Astrocyte (in vitro differentiated cells and primary cell): Measurements from ENCODE around the gene SPPL3.

ENCODE experiments used
- EZH2 ChIP-seq: IDR thresholded peaks from 2 replicates; pipeline ENCODE4 v1.6.1; 2012; ENCODE audit warnings: mild to moderate bottlenecking, low read length, inconsistent platforms; ENCODE audit not compliant: insufficient read depth
- TF ChIP-seq, protein P1 (sequence below): IDR thresholded peaks from 2 replicates; pipeline ENCODE4 v1.5.1; 2011; ENCODE audit warnings: low read depth, mild to moderate bottlenecking, inconsistent platforms, low read length, moderate library complexity; ENCODE audit not compliant: insufficient read depth

DNA sequence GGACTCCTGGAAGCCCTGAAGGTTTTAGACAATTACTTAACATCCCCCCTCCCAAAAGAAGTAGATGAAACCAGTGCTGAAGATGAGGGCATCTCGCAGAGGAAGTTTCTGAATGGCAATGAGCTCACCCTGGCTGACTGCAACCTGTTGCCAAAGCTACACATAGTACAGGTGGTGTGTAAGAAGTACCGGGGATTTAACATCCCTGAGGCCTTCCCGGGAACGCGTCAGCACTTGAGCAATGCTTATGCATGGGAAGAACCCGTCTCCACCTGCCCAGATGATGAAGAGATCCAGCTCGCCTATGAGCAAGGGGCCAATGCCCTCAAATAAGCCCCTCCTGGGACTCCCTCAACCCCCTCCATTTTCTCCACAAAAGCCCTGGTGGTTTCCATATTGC is 10.6 kb upstream of the SPPL3 start:
- TF ChIP-seq, protein P1, sequence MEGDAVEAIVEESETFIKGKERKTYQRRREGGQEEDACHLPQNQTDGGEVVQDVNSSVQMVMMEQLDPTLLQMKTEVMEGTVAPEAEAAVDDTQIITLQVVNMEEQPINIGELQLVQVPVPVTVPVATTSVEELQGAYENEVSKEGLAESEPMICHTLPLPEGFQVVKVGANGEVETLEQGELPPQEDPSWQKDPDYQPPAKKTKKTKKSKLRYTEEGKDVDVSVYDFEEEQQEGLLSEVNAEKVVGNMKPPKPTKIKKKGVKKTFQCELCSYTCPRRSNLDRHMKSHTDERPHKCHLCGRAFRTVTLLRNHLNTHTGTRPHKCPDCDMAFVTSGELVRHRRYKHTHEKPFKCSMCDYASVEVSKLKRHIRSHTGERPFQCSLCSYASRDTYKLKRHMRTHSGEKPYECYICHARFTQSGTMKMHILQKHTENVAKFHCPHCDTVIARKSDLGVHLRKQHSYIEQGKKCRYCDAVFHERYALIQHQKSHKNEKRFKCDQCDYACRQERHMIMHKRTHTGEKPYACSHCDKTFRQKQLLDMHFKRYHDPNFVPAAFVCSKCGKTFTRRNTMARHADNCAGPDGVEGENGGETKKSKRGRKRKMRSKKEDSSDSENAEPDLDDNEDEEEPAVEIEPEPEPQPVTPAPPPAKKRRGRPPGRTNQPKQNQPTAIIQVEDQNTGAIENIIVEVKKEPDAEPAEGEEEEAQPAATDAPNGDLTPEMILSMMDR: no peak
- no peak for TF ChIP-seq EZH2
